Measurements from ENCODE around the gene UBE2G2. TPM values are rescaled to one million over a fixed set of nuclear protein-coding genes. Genes with fewer than 3 reads are reported as not detected.
"Not testable (repeated sequence)": the region's sequence is repeated elsewhere in the genome, so short reads cannot be mapped to it uniquely, and the experiment has no call there.

Gene UBE2G2
- total RNA-seq, 2 donors from 2014 or later, result 46.9 to 75.7 TPM

DNA sequence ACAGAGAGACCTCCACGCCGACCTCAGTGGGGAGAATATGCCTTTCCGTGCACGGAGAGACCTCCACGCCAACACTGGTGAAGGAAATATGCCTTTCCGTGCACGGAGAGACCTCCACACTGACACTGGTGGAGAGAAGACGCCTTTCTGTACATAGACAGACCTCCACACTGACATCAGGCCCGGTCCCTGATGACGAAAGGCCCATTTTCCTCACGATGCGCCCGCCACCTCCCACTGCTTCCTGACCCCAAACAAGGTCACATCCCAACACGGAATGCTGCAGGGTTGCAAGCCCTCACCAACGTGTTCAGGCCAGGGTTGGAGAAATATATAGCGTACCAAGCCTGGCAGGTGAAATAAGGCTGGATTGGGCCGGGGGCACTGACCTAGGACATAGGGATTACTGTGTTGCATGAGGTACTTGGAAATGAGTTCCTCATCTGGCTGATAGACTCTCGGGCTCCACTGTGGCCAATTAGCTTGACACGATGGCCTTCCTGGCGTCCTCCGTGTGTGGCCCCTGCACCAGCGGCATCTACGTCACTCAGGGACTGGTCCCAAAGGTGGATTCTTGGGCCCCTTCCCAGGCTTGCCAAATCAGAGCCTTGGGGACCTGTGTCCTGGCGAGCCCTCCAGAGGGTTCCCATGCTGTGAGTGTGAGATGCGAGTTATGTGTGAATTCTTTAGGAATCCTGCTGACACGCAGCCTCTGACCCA is 32.8 kb upstream of the UBE2G2 start:
- H3K4me3 ChIP-seq, result no peak overlapping the region
- H3K4me1 ChIP-seq (replicated peaks), result no peaks in the 10 kb centered on the region
- H3K27ac ChIP-seq, result no peak overlapping the region
- intact Hi-C loops (cut with DNase I), result no loop called here
- no peak for DNase-seq (ENCODE audit: low spot score)
- 89% methylated on average over 26 of the region's 26 CpGs for WGBS
- no peaks in the 10 kb centered on the region for H3K36me3 ChIP-seq
- H3K9me3 ChIP-seq, result no peaks in the 10 kb centered on the region
- no peaks in the 10 kb centered on the region for H3K27me3 ChIP-seq (replicated peaks; ENCODE audit: insufficient read depth)
- TF ChIP-seq POLR2AphosphoS5 (IDR thresholded peaks at IDR 0.05), result no peak
- TF ChIP-seq POLR2A (IDR thresholded peaks at IDR 0.05), result no peak
- no peak for TF ChIP-seq CTCF (IDR thresholded peaks at IDR 0.05)

DNA sequence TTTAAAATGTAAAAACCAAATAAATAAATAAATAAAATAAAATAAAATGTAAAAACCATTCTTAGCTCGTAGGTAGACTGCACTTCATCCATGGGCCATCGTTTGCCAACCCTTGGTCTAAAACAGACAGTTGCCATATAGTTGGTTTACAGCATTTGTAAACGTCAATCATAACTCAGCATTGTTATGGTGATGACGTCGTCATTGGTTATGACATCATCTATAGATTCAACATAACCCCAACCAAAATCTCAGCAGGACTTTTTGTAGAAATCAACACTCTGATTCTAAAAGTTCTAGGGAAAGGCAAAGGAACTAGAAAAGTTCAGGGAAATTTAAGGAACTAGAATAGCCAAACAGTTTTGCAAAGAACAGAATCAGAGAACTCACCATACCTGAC is 32.0 kb upstream of the UBE2G2 start:
- DNase-seq (ENCODE audit: low spot score), result no peak
- WGBS, result 87% methylated on average over 5 of the region's 5 CpGs
- no peaks in the 10 kb centered on the region for H3K27me3 ChIP-seq (replicated peaks; ENCODE audit: insufficient read depth)

GRCh38 chr21:44832516-44833255 is 31.1 kb upstream of the UBE2G2 start:
- 84% methylated on average over 23 of the region's 23 CpGs for WGBS
- H3K27ac ChIP-seq; H3K36me3 ChIP-seq; intact Hi-C loops (cut with DNase I); H3K27me3 ChIP-seq (replicated peaks; ENCODE audit: insufficient read depth); H3K4me1 ChIP-seq (replicated peaks); H3K4me3 ChIP-seq; DNase-seq (ENCODE audit: low spot score); H3K9me3 ChIP-seq: not testable (repeated sequence)

More for the DNA sequence above, 32.0 kb upstream of the UBE2G2 start:
- Histone ChIP-seq H3K9me3 (no peaks in the 10 kb centered on the region), H3K27ac (no peak overlapping the region), H3K4me3 (no peak overlapping the region), H3K4me1 (replicated peaks) (no peaks in the 10 kb centered on the region), H3K36me3 (no peaks in the 10 kb centered on the region)
- intact Hi-C loops (cut with DNase I), result no loop called here
- TF ChIP-seq POLR2AphosphoS5 (IDR thresholded peaks at IDR 0.05) (no peak), POLR2A (IDR thresholded peaks at IDR 0.05) (no peak), CTCF (IDR thresholded peaks at IDR 0.05) (no peak)

GRCh38 chr21:44831227-44831860 is 29.7 kb upstream of the UBE2G2 start:
- H3K27ac ChIP-seq, result no peak overlapping the region
- WGBS, result 43% methylated on average over 7 of the region's 7 CpGs
- H3K9me3 ChIP-seq, result no peaks in the 10 kb centered on the region
- H3K27me3 ChIP-seq (replicated peaks; ENCODE audit: insufficient read depth), result no peaks in the 10 kb centered on the region
- intact Hi-C loops (cut with DNase I), result no loop called here
- DNase-seq (ENCODE audit: low spot score), result no peak
- no peaks in the 10 kb centered on the region for H3K4me1 ChIP-seq (replicated peaks)
- no peaks in the 10 kb centered on the region for H3K36me3 ChIP-seq
- no peak for TF ChIP-seq POLR2AphosphoS5 (IDR thresholded peaks at IDR 0.05)
- TF ChIP-seq CTCF (IDR thresholded peaks at IDR 0.05), result no peak
- no peak for TF ChIP-seq POLR2A (IDR thresholded peaks at IDR 0.05)
- no peak overlapping the region for H3K4me3 ChIP-seq

GRCh38 chr21:44829507-44830092 is 28.0 kb upstream of the UBE2G2 start:
- intact Hi-C loops (cut with DNase I), result no loop called here
- H3K27me3 ChIP-seq (replicated peaks; ENCODE audit: insufficient read depth), result no peaks in the 10 kb centered on the region
- no peaks in the 10 kb centered on the region for H3K36me3 ChIP-seq
- WGBS, result 72% methylated on average over 2 of the region's 2 CpGs
- no peaks in the 10 kb centered on the region for H3K4me1 ChIP-seq (replicated peaks)
- H3K9me3 ChIP-seq, result no peaks in the 10 kb centered on the region
- no peak overlapping the region for H3K4me3 ChIP-seq
- DNase-seq (ENCODE audit: low spot score), result no peak
- no peak overlapping the region for H3K27ac ChIP-seq
- TF ChIP-seq POLR2A (IDR thresholded peaks at IDR 0.05) (no peak), CTCF (IDR thresholded peaks at IDR 0.05) (no peak), POLR2AphosphoS5 (IDR thresholded peaks at IDR 0.05) (no peak)

All from prostate gland (tissue), 2 donors.